HL-60/S4 treated with retinoic acid at 250 ng/mL for 4 days and 3 days (cell line): ENCODE measurements around the gene CNTNAP2.

ENCODE experiments used
- in situ Hi-C: fragments of 300-500 bp; cut with MboI; formaldehyde crosslinking; loops from 2 replicates; pipeline ENCODE4 v1.7.0; 2022; ENCODE audit warnings: low sequenced_read_pairs

CNTNAP2 gene

DNA sequence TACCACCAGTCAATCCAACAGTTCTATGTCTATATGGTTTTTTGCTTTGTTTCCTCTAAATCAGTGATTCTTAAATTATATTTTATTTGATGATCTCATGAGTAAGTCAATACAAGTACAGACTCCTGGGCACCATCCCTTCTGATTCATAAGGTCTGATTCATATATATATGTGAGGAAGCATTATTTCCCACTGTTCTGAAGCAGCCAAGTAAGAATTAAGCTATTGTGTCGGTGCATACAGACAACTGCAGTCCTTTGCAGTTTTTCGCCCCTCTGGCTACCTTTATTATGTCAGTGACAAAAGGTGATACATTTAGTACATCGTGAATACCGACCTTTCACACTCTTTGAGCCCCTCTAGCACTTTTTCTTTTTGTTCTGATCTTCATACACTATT lies 1394.3 kb downstream of the CNTNAP2 start:
- in situ Hi-C loops: no loop called here

DNA sequence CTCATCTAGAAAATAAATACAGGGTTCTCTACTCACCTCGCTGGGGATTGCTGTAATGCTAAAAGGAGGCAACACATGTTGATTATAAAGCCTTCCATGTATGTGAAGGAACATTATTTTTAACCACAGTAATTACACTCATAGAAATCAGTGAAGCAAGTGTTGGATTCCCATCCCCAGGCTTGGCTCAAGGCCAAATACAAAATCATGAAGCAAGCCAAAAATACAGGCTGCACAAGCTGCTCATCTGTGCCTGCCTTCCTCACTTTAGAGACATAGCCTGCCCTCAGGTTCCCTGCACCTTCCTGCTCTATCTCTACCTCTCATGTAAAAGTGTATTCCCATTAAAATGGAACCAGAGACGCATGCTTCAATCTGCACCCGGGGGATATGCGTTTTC lies 1396.8 kb downstream of the CNTNAP2 start:
- in situ Hi-C loops: no loop called here

- in situ Hi-C loops: no loop called here
These were observed 1399.8 kb downstream of the CNTNAP2 start for GRCh38 chr7:147516391-147516790.

DNA sequence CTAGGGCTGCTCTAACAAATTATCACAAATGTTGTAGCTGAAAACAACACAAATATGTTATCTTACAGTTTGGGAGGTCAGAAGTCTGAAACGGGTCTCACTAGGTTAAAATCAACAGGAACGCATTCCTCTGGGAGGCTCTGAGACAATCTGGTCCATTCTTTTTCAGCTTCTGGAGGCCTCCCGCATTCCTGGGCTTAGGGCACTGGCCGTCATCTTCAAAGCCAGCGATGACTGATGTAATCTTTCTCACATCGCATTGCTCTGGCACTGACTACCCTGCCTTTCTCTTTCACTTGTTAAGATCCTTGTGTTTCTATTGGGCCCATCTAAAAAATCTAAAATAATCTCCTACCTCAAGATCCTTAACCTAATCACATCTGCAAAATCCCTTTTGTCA lies 1402.5 kb downstream of the CNTNAP2 start:
- in situ Hi-C loops: no loop called here

DNA sequence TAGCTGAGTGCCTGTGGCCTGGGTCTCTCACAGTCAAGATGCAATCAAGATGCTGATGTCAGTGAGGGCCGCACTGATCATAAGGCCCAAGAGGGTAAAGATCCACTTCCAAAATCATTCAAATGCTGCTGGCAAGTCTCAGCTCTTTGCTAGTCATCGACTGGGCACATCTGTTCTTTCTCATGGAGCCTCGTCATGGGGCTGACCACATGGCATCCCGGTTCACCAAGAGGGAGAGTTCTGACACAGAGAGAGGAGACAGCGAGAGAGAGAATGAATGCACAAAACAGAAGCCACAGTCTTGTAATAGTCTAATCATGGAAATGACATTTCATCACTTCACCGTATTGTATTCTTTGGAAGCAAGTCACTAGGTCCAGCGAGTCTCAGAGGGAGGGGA lies 1406.5 kb downstream of the CNTNAP2 start:
- in situ Hi-C loops: no loop called here

DNA sequence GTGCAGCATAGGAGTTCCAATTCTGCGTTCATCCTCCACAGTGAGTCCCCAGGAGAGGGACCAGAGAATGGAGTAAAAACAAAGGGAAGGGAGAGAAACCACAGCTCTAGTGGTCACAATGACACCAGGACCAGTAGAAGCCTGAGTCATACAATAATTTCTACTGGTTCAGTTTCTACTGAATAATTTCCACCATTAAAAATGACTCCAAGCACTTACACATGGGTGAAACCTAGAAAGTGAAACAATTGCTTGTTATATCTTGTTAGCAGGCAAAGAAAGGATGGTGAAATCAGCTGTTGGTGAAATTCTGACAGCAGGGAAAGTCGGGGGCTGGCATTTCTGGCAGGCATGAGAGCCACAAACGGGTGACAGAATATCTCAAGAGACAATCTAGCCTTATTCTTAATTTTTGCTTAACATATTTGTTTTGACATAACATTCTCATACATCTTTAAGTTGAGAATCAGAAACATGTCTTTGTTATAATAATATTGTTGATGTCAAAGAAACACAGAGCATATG lies 1408.2 kb downstream of the CNTNAP2 start:
- in situ Hi-C loops: no loop called here

- in situ Hi-C loops: no loop called here
These were observed 1408.7 kb downstream of the CNTNAP2 start for GRCh38 chr7:147525325-147525724.

GRCh38 chr7:147535701-147536111 lies 1419.1 kb downstream of the CNTNAP2 start:
- in situ Hi-C loops: no loop called here

GRCh38 chr7:147539685-147540084 lies 1423.1 kb downstream of the CNTNAP2 start:
- in situ Hi-C loops: no loop called here

- in situ Hi-C loops: no loop called here
These were observed 1424.1 kb downstream of the CNTNAP2 start for GRCh38 chr7:147540743-147541142.

DNA sequence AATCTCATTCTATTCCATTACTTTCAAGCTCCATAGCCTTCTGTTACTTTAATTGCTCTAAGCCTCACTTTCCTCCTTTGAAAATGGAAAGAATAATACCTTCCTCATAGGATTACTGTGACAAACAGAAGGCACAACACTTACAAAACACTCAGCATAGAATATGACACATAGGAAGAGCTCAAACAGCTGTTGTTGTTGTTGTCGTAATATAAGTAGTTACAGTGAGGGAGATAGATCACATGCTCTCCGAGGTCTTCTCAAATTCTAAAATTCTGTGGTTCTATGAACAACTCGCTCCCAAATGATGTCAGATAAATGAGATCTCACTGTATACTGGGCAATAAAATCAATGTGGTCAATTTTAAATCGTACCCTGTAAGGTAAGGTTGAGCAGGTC lies 1424.7 kb downstream of the CNTNAP2 start:
- in situ Hi-C loops: no loop called here

DNA sequence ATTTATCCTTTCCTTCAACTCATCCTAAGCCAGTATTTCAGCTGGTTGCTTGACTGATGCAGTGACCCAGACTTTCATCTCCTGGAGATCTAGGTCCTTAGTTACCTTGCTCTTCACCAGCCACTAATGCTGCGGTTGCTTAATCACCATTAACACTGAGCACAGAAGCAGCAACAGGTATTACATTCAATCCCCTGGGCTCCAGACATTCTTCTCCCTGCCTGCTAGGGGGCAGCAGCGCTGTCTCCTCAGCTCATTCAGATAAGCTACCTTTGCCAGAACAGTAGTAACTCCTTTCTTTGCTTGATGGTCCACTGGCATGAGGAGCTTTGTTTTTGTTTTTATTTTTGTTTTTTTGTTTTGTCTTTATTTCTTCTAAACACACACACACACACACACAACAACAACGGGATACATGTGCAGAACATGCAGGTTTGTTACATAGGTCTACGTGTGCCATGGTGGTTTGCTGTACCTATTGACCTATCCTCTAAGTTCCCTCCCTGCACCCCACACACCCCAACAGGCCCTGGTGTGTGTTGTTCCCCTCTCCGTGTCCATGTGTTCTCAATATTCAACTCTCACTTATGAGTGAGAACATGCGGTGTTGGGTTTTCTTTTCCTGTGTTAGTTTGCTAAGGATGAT lies 1430.8 kb downstream of the CNTNAP2 start:
- in situ Hi-C loops: no loop called here

- in situ Hi-C loops: no loop called here
These were observed 1439.7 kb downstream of the CNTNAP2 start for GRCh38 chr7:147556317-147556716.

DNA sequence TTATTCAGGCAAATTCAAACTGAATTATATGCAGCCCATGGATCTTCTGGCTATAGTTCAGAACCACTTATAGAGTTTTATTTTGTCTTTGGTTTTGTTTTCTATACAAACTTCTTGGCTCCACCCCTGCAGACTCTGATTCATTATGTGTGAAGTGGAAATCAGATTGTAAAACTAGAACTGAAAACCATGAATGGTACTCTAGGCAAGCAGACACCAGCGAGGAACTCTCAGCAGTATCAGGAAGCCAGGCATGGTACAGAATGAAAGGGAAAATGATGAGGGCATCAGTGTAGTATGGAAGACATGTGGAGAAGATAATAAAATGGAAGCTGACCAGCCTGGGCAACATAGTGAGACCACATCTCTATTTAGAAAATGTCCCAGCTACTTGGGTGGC lies 1447.1 kb downstream of the CNTNAP2 start:
- in situ Hi-C loops: no loop called here

DNA sequence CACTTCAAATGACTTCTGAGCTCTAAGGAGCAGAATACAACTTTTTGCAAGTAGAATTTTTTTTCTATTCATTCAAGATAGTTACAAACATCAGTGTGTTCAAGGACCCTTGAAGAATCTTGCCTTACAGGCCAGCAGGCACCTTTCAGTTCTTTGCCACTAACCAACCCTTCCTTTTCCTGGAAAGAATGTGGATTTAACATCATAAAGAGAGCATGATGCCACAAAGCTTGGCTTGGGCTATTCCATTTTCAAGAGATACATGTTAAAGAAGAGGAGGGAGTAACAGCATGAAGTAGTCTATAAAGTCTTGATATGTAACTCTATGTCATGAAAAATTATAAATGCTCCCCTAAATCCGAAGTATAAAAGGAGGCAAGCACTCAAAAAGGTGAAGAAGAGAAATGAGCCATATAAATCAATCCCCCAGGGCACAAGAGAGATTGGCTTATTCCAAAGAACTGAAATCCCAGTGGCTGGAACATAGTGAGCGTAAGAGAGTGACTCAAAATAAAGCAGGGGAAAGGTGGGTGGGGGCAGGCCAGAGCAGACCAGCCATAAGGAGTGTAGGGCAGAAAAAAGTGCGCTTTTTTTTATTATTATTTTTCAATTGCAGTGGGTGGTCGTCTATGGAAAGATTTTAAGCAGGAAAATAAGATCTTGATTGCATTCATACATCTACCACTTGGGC lies 1448.3 kb downstream of the CNTNAP2 start:
- in situ Hi-C loops: no loop called here

GRCh38 chr7:147567043-147567442 lies 1450.4 kb downstream of the CNTNAP2 start:
- in situ Hi-C loops: no loop called here

DNA sequence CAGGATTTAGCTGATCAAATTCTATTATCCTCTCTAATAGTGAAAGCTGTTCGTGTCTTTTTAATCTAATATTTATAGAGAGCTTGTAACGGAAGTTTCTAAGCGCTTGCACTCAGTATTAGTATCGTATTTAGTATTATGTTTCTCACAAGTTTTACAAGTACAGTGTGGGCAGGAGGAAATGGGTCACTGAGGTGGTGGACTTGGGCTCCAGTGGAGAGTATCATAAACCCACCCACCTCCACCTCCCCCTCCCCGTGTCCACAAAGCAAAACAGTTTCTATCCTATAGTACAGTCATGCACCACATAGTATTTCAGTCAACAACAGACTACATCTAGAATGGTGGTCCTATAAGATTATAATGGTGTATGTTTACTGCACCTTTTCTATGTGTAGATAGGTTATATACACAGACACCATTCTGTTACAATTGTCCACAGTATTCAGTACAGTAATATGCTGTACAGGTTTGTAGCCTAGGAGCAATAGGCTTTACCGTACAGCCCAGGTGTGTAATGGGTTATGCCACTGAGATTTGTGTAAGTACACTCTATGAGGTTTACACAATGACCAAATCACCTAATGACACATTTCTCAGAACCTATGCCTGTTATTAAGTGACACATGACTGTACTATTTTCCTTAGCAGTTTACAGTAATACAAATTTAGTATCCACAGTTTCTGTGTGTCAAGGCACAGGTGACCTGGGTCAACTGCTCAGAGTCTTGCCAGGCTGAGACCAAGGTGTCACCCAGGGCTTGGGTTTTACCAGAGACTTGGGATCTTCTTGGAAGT lies 1452.7 kb downstream of the CNTNAP2 start:
- in situ Hi-C loops: no loop called here

GRCh38 chr7:147570390-147570789 lies 1453.8 kb downstream of the CNTNAP2 start:
- in situ Hi-C loops: no loop called here

GRCh38 chr7:147571436-147572185 lies 1455.0 kb downstream of the CNTNAP2 start:
- in situ Hi-C loops: no loop called here

GRCh38 chr7:147578196-147578595 lies 1461.6 kb downstream of the CNTNAP2 start:
- in situ Hi-C loops: no loop called here

- in situ Hi-C loops: no loop called here
These were observed 1462.5 kb downstream of the CNTNAP2 start for GRCh38 chr7:147579148-147579547.
